ENCODE data around the gene TPSG1. TPM values are rescaled to one million over a fixed set of nuclear protein-coding genes. Genes with fewer than 3 reads are reported as not detected.

Gene TPSG1
- total and polyA plus RNA-seq, 10 of the 15 experiments (the other 5 are each of a cell fraction or from before 2014, with no cell fraction given), result not detected

- TF ChIP-seq CUX1 (IDR thresholded peaks at IDR 0.05; ENCODE audit: insufficient replicate concordance, low read depth, low read length), result no peak
- TF ChIP-seq JUND (IDR thresholded peaks at IDR 0.05; ENCODE audit: low read depth, low read length), result no peak
- no peak for TF ChIP-seq SMAD5 (IDR thresholded peaks at IDR 0.05; ENCODE audit: low read depth)
- TF ChIP-seq PAX8 (IDR thresholded peaks at IDR 0.05), result no peak
- no peak for TF ChIP-seq STAT1 (conservative IDR thresholded peaks at IDR 0.05)
- TF ChIP-seq ASH2L (IDR thresholded peaks at IDR 0.05; ENCODE audit: borderline replicate concordance, low read depth), result no peak
- TF ChIP-seq IRF5 (IDR thresholded peaks at IDR 0.05; ENCODE audit: borderline replicate concordance), result no peak
These were observed 12.4 kb downstream of the TPSG1 start (continued) for GRCh38 chr16:1212616-1213194.

All from GM12878 (cell line).